H1 (cell line): ENCODE measurements around the gene SPIRE1. TPM values are rescaled to one million over a fixed set of nuclear protein-coding genes. Genes with fewer than 3 reads are reported as not detected.
A peak's percentile ranks its signal among the peaks of the same experiment; 100 is the strongest.

Source experiments
- CTCF ChIA-PET: fragments of 300-600 bp; sonication (Branson Sonifier 250); formaldehyde crosslinking; loops from one replicate; lab custom pipeline; 2021; ENCODE audit not compliant: partially characterized antibody; lab: Charles Lee
- POLR2A ChIA-PET: fragments of 300-600 bp; sonication (Branson Sonifier 250); formaldehyde crosslinking; loops from one replicate; lab custom pipeline; 2021; ENCODE audit warnings: inconsistent platforms; ENCODE audit not compliant: partially characterized antibody; lab: Charles Lee
- DNase-seq, 2 experiments: peaks; one replicate each; pipeline versions ENCODE4 v3.0.0 to v3.0.0-alpha.2; 2010 to 2022; ENCODE audit warnings: low spot score in 2 of 2, low read depth in 1 of 2, mixed read lengths in 1 of 2
- FAIRE-seq: peaks from 2 replicates; lab custom pipeline; 2011; peaks lifted over from hg19 to GRCh38; lab: Jason Lieb, UNC
- H2AFZ ChIP-seq: 2 replicates; pipeline ENCODE4 v1.8.1; 2012; ENCODE audit warnings: low read length, inconsistent platforms
- H2AK5ac ChIP-seq: 2 replicates; pipeline ENCODE4 v1.6.1; 2013; ENCODE audit warnings: low read depth, low read length
- H2BK120ac ChIP-seq: replicated peaks from 2 replicates; pipeline ENCODE3; 2013; ENCODE audit warnings: low read depth, low read length, inconsistent platforms
- H2BK12ac ChIP-seq: 2 replicates; pipeline ENCODE4 v1.6.1; 2013; ENCODE audit warnings: low read depth, low read length
- H2BK15ac ChIP-seq: 2 replicates; pipeline ENCODE4 v1.6.1; 2013; ENCODE audit warnings: low read length
- H2BK20ac ChIP-seq: 2 replicates; pipeline ENCODE4 v1.6.1; 2013; ENCODE audit warnings: low read length
- H2BK5ac ChIP-seq: 2 replicates; pipeline ENCODE4 v1.6.1; 2013; ENCODE audit warnings: low read depth, low read length
- H3K14ac ChIP-seq: 2 replicates; pipeline ENCODE4 v1.6.1; 2013; ENCODE audit warnings: inconsistent platforms; ENCODE audit not compliant: insufficient read length
- H3K18ac ChIP-seq: 2 replicates; pipeline ENCODE4 v1.6.1; 2013; ENCODE audit warnings: low read length; ENCODE audit errors: extremely low read depth
- H3K23ac ChIP-seq: 2 replicates; pipeline ENCODE4 v1.6.1; 2013; ENCODE audit warnings: inconsistent platforms; ENCODE audit not compliant: insufficient read length
- H3K23me2 ChIP-seq: 2 replicates; pipeline ENCODE4 v1.6.1; 2013; ENCODE audit warnings: low read depth, low read length
- H3K27ac ChIP-seq: 2 replicates; pipeline ENCODE4 v1.6.1; 2011; ENCODE audit warnings: low read depth, low read length, inconsistent platforms
- H3K27me3 ChIP-seq, 4 experiments: replicated peaks in 1 of 4; 1 replicate in 1 of 4; 2 replicates in 3 of 4; pipeline versions ENCODE4 v1.6.1 to v1.8.1; 2011 to 2013; ENCODE audit warnings: low read length in 3 of 4, mild to moderate bottlenecking in 3 of 4, inconsistent platforms in 2 of 4, mixed read lengths in 2 of 4, moderate library complexity in 1 of 4; ENCODE audit not compliant: control insufficient read depth in 3 of 4, insufficient read depth in 3 of 4; ENCODE audit errors: extremely low read depth in 1 of 4
- H3K36me3 ChIP-seq, 4 experiments: 2 replicates each; pipeline versions ENCODE4 v1.6.1 to v1.8.1; 2011 to 2013; ENCODE audit warnings: mild to moderate bottlenecking in 4 of 4, low read length in 3 of 4, moderate library complexity in 2 of 4, control low read depth in 1 of 4, inconsistent platforms in 1 of 4; ENCODE audit not compliant: insufficient read depth in 4 of 4, control insufficient read depth in 2 of 4
- H3K4ac ChIP-seq: replicated peaks from 2 replicates; pipeline ENCODE3; 2013; ENCODE audit warnings: low read length, low read depth, mixed read lengths, inconsistent platforms; ENCODE audit not compliant: insufficient read length
- H3K4me1 ChIP-seq, 4 experiments: replicated peaks in 1 of 4; 1 replicate in 1 of 4; 2 replicates in 3 of 4; pipeline versions ENCODE4 v1.6.1 to v1.8.1; 2011 to 2013; ENCODE audit warnings: low read length in 3 of 4, inconsistent platforms in 2 of 4, mixed read lengths in 1 of 4; ENCODE audit not compliant: insufficient read depth in 4 of 4, control insufficient read depth in 3 of 4
- H3K4me2 ChIP-seq, 2 experiments: 2 replicates each; pipeline versions ENCODE4 v1.6.1 to v1.8.1; 2011 to 2013; ENCODE audit warnings: low read depth in 2 of 2, low read length in 2 of 2, control low read depth in 1 of 2, inconsistent platforms in 1 of 2, mild to moderate bottlenecking in 1 of 2; ENCODE audit not compliant: insufficient read depth in 1 of 2
- H3K4me3 ChIP-seq, 4 experiments: fragments of 200-600, 300-600 bp in 1 of 4; sonication (generic), shearing (Covaris generic), sonication (Bioruptor Twin) in 1 of 4; 2 replicates each; pipeline versions ENCODE4 v1.5.1 to v1.8.1; 2011 to 2016; ENCODE audit warnings: low read length in 4 of 4, low read depth in 3 of 4, control low read depth in 2 of 4, inconsistent platforms in 2 of 4, mild to moderate bottlenecking in 2 of 4, mixed read lengths in 1 of 4, moderate library complexity in 1 of 4; ENCODE audit not compliant: insufficient read depth in 2 of 4; ENCODE audit errors: extremely low read depth in 1 of 4
- H3K56ac ChIP-seq: replicated peaks from 2 replicates; pipeline ENCODE3; 2013; ENCODE audit warnings: low read depth, mild to moderate bottlenecking, mixed read lengths, low read length, inconsistent platforms; ENCODE audit not compliant: insufficient read length
- H3K79me1 ChIP-seq: 2 replicates; pipeline ENCODE4 v1.6.1; 2013; ENCODE audit warnings: low read depth, low read length, control low read depth
- H3K79me2 ChIP-seq, 2 experiments: 2 replicates each; pipeline versions ENCODE4 v1.6.1 to v1.8.1; 2012 to 2013; ENCODE audit warnings: low read length in 2 of 2, mild to moderate bottlenecking in 2 of 2, inconsistent platforms in 1 of 2; ENCODE audit not compliant: insufficient read depth in 2 of 2, control insufficient read depth in 1 of 2
- H3K9ac ChIP-seq, 4 experiments: replicated peaks in 1 of 4; 1 replicate in 1 of 4; 2 replicates in 3 of 4; pipeline versions ENCODE4 v1.6.1 to v1.8.1; 2011 to 2013; ENCODE audit warnings: low read depth in 3 of 4, low read length in 3 of 4, control low read depth in 2 of 4, mild to moderate bottlenecking in 2 of 4, moderate library complexity in 2 of 4, inconsistent platforms in 1 of 4; ENCODE audit errors: extremely low read depth in 1 of 4
- H3K9me3 ChIP-seq, 2 experiments: 2 replicates each; pipeline versions ENCODE4 v1.6.1 to v1.8.1; 2012 to 2013; ENCODE audit warnings: mild to moderate bottlenecking in 2 of 2, moderate library complexity in 2 of 2, control low read depth in 1 of 2, inconsistent platforms in 1 of 2, low read depth in 1 of 2, low read length in 1 of 2, mixed read lengths in 1 of 2; ENCODE audit not compliant: insufficient read depth in 2 of 2
- H4K20me1 ChIP-seq, 2 experiments: replicated peaks in 1 of 2; 2 replicates each; pipeline versions ENCODE3 to v1.8.1; 2011 to 2013; ENCODE audit warnings: inconsistent platforms in 2 of 2, low read length in 2 of 2, mild to moderate bottlenecking in 1 of 2; ENCODE audit not compliant: insufficient read depth in 2 of 2, control insufficient read depth in 1 of 2
- H4K5ac ChIP-seq: 2 replicates; pipeline ENCODE4 v1.6.1; 2013; ENCODE audit warnings: low read length, low read depth, mixed read lengths, inconsistent platforms; ENCODE audit not compliant: insufficient read length
- H4K8ac ChIP-seq: 2 replicates; pipeline ENCODE4 v1.8.0; 2013; ENCODE audit warnings: mild to moderate bottlenecking, moderate library complexity, low read length, inconsistent platforms; ENCODE audit not compliant: insufficient read depth; ENCODE audit errors: extremely low read depth
- H4K91ac ChIP-seq: replicated peaks from 2 replicates; pipeline ENCODE3; 2013; ENCODE audit warnings: low read length, mixed read lengths, inconsistent platforms; ENCODE audit not compliant: insufficient read length
- BRCA1 ChIP-seq: IDR thresholded peaks from 2 replicates; pipeline ENCODE4 v1.6.1; 2012; ENCODE audit warnings: low read depth, low read length, improper control_type of control experiment
- CEBPB ChIP-seq: IDR thresholded peaks from 2 replicates; pipeline ENCODE4 v1.6.1; 2012; ENCODE audit warnings: low read depth, low read length
- CHD2 ChIP-seq: IDR thresholded peaks from 2 replicates; pipeline ENCODE4 v1.6.1; 2012; ENCODE audit warnings: low read length, improper control_type of control experiment
- HDAC6 ChIP-seq: IDR thresholded peaks from one replicate; pipeline ENCODE4 v1.7.1; 2012; ENCODE audit warnings: low read depth, mild to moderate bottlenecking, inconsistent platforms, low read length, moderate library complexity
- KDM1A ChIP-seq: fragments of 200-600, 300-600 bp; sonication (generic); IDR thresholded peaks from 2 replicates; pipeline ENCODE4 v1.7.1; 2016; ENCODE audit warnings: mild to moderate bottlenecking, low read length, borderline replicate concordance
- MAFK ChIP-seq: IDR thresholded peaks from 2 replicates; pipeline ENCODE4 v1.6.1; 2012; ENCODE audit warnings: low read depth, mild to moderate bottlenecking, improper control_type of control experiment, low read length
- RBBP5 ChIP-seq: IDR thresholded peaks from 2 replicates; pipeline ENCODE4 v1.7.1; 2012; ENCODE audit warnings: low read depth, mild to moderate bottlenecking, inconsistent platforms, low read length, moderate library complexity, borderline replicate concordance
- SP4 ChIP-seq: IDR thresholded peaks from 2 replicates; pipeline ENCODE4 v1.6.1; 2012; ENCODE audit warnings: low read length, inconsistent platforms
- WGBS, 2 experiments: shearing (Covaris generic) in 1 of 2; methylation state at CpG; one replicate each; pipeline versions ENCODE4 v1.1.6 to v1.1.7; 2013 to 2015; ENCODE audit warnings: low lambda C conversion rate in 2 of 2, mixed read lengths in 2 of 2, inconsistent platforms in 1 of 2, low coverage in 1 of 2, missing lambda C conversion rate in 1 of 2; ENCODE audit not compliant: insufficient replicate concordance in 2 of 2, insufficient coverage in 1 of 2, insufficient read length in 1 of 2; ENCODE audit errors: extremely low coverage in 1 of 2, missing lambda C conversion rate in 1 of 2; 5-methylcytosine and 5-hydroxymethylcytosine counted together
- polyA plus RNA-seq, 7 experiments: library from polyadenylated mRNA; depleted of rRNA in 3 of 7; stranded (reverse) in 5 of 7; unstranded in 2 of 7; fragments of >200 nt in 5 of 7; fragments of 200-250 nt in 2 of 7; gene quantifications; 1 replicate in 5 of 7; 2 replicates in 1 of 7; 4 replicates in 1 of 7; pipeline versions ENCODE4 v1.2.1 to v1.2.3, GENCODE V29; 2011 to 2013; ENCODE audit warnings: missing spikeins in 2 of 7, mixed read lengths in 2 of 7
- total RNA-seq: library from RNA; stranded (reverse); fragmentation: NEBNext Ultra II Directional; extraction: Animal tissue kit (Norgen Biotek cat#: 25700); gene quantifications from 2 replicates; pipeline ENCODE4 v1.2.1, GENCODE V29; 2021

The SPIRE1 gene
- total and polyA plus RNA-seq, 2 of the 8 experiments (the other 6 are each of a cell fraction or from before 2014, with no cell fraction given), result 6.0 to 21.5 TPM

- ChIA-PET CTCF (interaction anchor here (0.8 kb wide), 1 partner anchor 142 kb away, joined by 3 read pairs; no protein-coding TSS in a partner anchor), POLR2A (no interaction called here)
- H2BK20ac ChIP-seq, result no peak overlapping the region
- H3K4me1 ChIP-seq, result no peaks in the 10 kb centered on the region
- no peak overlapping the region for H3K4me2 ChIP-seq
- no peak overlapping the region for H3K56ac ChIP-seq
- FAIRE-seq (peak; percentile 45), DNase-seq (no peak)
- no peak overlapping the region for H2BK15ac ChIP-seq
- no peaks in the 10 kb centered on the region for H3K9me3 ChIP-seq
- no peak overlapping the region for H3K23ac ChIP-seq
- WGBS, 2 experiments, result 87% methylated on average over 2 of the region's 2 CpGs; no CpG with 5 or more reads in 1 of the 2 experiments
- no peak overlapping the region for H3K27ac ChIP-seq
- H3K79me2 ChIP-seq, result no peaks in the 10 kb centered on the region
- no peaks in the 10 kb centered on the region for H3K27me3 ChIP-seq
- no peak overlapping the region for H3K18ac ChIP-seq
- H2BK120ac ChIP-seq, result no peak overlapping the region
- no peaks in the 10 kb centered on the region for H3K36me3 ChIP-seq
- H4K5ac ChIP-seq, result no peak overlapping the region
- no peaks in the 10 kb centered on the region for H4K20me1 ChIP-seq
- no peak overlapping the region for H3K4ac ChIP-seq
- no peaks in the 10 kb centered on the region for H3K23me2 ChIP-seq
- TF ChIP-seq CEBPB (peak; percentile 65), CHD2 (no peak), BRCA1 (no peak), RBBP5 (no peak), HDAC6 (no peak), KDM1A (no peak), SP4 (no peak), MAFK (no peak)
- no peak overlapping the region for H3K4me3 ChIP-seq
- H2BK5ac ChIP-seq, result no peak overlapping the region
- no peaks in the 10 kb centered on the region; the same call in 1 of the 2 replicates for H3K79me1 ChIP-seq
- H2AK5ac ChIP-seq, result no peak overlapping the region
- no peak overlapping the region for H2AFZ ChIP-seq
- no peak overlapping the region for H4K8ac ChIP-seq
- H2BK12ac ChIP-seq, result no peak overlapping the region
- H4K91ac ChIP-seq, result no peak overlapping the region
- no peak overlapping the region for H3K9ac ChIP-seq
- H3K14ac ChIP-seq, result no peak overlapping the region
Observed at GRCh38 chr18:12518326-12518725, 139.6 kb downstream of the SPIRE1 start.
